Inferior parietal cortex (tissue), 1 donor: Measurements from ENCODE around the gene PTGDR2.
"Not testable (repeated sequence)": the region's sequence is repeated elsewhere in the genome, so short reads cannot be mapped to it uniquely, and the experiment has no call there.

ENCODE experiments used
- DNase-seq: peaks from one replicate; pipeline ENCODE4 v3.0.0-alpha.2; 2016; ENCODE audit errors: extremely low spot score

PTGDR2 gene

GRCh38 chr11:60841797-60842667 is 13.7 kb downstream of the PTGDR2 start, which contains the start of gene CCDC86:
Gene CCDC86 (plus strand): TSS chr11:60842113. CDS start chr11:60842125, 12 bp downstream.
- DNase-seq = peak; percentile 93

- DNase-seq = no peak
Measured at GRCh38 chr11:60840470-60841430, 15.0 kb downstream of the PTGDR2 start.

DNA sequence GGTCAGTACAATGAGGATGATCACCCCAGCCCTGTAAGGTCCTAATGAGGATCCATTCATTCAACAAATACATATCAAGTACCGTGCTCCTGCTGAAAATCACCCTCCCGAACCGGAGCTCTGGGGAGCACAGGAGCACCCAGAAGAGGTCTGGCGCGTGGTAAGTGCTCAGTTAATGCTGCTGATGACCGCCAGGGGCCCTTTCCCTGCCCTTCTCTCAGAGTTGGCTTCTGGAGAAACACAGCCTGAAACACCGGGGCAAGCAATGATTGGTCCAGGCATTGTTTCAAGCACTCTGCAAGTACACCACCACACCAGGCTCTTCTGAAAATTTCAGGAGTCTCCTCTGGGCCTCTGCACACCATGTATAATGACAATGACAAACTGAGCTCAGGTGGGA is 17.6 kb downstream of the PTGDR2 start:
- no peak for DNase-seq

DNA sequence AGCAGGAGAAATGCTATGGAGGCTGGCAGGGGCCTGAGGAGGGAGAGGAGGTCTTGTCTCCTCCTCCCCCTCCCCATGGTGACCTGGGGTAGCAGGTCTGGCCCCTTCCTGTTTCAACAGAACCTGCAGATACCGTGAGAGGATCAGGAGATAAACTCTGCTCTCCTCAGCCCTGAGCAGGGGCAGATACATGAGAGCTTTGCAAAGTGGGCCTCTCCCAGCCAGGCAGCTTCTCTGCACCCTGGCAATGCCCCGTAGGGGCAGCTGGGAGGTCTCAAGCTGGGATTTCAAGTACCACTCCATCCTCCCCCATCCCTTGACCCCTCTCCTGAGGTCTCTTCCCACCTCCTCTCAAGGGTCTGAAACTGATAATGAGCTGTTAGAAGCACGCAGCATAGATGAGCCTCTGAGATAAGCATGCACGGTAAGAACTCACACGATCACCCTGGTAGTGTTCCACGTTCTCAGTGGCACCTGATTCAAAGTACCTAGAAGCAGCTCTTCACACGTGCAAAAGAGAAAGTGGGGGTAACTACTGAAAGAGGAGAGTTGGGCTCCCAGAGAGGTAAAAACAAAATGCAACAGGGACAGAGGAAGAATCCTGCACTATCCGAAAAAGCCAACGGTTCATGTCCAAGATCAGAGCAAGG is 18.8 kb downstream of the PTGDR2 start:
- DNase-seq = no peak

DNA sequence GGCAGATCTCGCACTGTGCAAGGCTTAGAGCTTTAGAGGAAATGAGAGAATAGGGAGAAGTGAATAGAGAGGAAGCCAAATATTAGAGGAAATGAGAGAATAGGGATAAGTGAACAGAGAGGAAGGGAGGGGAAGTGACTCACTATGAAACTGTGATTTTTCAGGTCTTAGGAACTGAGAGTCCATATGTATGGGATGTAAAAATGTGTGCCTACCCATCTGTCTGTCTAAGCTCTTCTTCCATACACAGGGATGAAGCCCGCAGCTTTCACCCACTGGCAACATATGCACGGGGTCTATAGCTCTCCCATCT is 20.3 kb downstream of the PTGDR2 start:
- no peak for DNase-seq

GRCh38 chr11:60834742-60835533 is 20.8 kb downstream of the PTGDR2 start:
- DNase-seq = no peak

DNA sequence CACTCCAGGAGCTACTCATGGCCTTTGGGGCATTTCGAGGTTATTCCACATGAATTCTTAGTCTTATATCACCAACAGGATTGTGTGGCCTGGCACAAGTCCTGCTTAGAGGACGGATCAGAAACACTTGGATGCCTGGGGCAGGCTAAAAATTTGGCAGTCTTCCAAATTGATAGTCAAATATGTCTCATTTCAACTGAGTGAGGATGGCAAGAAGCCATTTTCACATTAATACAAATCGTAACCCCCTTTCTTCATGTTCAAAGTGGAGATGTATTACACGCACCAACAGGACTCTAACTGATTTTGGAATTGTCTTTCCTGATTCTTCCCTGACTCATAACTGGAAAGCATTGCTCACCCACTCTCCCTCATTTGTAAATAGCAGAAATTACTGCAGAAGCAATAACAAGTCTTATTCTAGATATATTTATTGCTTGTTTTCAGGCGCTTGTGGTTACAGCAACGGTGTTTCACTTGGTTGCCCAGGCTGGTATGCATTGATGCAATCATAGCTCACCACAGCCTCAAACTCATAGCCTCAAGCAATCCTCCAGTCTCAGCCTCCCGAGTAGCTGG is 24.2 kb downstream of the PTGDR2 start:
- DNase-seq = no peak

DNA sequence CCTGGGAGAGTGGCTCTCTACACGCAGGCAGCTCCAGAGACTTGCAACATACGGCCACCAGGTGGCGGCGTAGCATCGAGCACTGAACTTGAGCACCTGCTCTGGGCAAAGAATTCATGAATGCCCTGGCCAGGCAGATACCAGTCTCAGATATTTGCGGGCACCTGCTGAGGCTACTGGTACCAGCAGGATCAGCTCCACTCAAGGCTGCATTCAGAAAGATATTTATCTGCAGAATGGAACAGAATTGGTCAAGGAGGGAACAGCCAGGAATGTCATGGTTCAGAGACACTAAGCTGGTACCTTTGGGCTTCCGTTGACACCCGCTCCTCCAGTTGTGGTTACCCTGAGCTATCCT is 24.6 kb downstream of the PTGDR2 start:
- DNase-seq = peak; percentile 93

- no peak for DNase-seq
Measured at GRCh38 chr11:60830478-60831142, 25.1 kb downstream of the PTGDR2 start.

DNA sequence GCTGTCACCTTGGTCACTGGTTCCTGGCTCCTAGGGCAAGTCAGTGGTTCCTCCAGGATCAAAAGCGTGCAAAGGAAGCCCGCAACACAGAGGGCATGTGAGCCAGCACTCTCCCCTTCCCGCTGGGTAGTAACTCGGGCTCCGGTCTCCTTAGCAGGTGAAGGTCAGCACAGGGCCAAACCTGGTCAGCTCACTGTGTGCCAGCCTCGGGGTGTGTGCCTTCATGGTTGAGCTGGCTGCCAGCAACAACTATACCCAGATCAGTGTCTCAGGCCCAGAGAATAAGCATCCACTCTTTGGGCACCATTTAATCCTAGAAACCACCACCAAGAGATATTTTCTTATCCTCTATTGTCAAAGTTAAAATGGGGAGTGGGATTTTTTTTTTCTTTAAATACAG is 30.0 kb downstream of the PTGDR2 start:
- DNase-seq = no peak

GRCh38 chr11:60825118-60825517 is 30.6 kb downstream of the PTGDR2 start:
- no peak for DNase-seq

DNA sequence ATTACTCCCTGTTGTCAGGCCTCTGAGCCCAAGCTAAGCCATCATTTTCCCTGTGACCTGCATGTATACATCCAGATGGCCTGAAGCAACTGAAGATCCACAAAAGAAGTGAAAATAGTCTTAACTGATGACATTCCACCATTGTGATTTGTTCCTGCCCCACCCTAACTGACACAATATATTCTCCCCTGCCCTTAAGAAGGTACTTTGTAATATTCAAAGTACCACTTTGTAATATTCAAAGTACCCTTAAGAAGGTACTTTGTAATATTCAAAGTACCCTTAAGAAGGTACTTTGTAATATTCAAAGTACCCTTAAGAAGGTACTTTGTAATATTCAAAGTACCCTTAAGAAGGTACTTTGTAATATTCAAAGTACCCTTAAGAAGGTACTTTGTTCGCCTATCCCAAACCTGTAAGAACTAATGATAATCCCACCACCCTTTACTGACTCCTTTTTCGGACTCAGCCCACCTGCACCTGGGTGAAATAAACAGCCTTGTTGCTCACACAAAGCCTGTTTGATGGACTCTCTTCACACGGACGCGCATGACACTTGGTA is 31.9 kb downstream of the PTGDR2 start:
- not testable (repeated sequence) for DNase-seq

GRCh38 chr11:60821827-60822599 is 33.7 kb downstream of the PTGDR2 start:
- no peak for DNase-seq

DNA sequence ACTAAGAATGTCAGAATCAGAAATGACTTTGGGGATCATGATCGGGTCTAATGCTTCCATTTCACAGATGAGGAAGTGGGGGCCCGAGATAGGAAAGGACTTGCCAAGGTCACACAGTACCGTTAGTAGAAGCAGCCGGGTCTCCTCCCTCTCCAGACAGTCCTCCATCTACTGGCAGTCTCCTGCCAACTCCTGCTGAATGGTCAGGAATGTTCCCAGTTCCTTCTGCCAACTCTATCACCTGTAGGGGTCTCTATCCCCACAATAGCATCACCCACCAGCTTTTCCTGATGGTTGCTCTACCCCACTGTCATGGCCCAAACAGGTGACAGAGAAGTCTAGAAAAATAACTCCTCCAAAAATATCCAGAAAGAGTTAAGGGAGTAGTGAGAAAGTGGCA is 37.7 kb downstream of the PTGDR2 start:
- no peak for DNase-seq

GRCh38 chr11:60816590-60817157 is 39.1 kb downstream of the PTGDR2 start:
- DNase-seq = no peak

GRCh38 chr11:60814112-60814511 is 41.6 kb downstream of the PTGDR2 start:
- DNase-seq = no peak

GRCh38 chr11:60813324-60813723 is 42.4 kb downstream of the PTGDR2 start:
- DNase-seq = no peak

DNA sequence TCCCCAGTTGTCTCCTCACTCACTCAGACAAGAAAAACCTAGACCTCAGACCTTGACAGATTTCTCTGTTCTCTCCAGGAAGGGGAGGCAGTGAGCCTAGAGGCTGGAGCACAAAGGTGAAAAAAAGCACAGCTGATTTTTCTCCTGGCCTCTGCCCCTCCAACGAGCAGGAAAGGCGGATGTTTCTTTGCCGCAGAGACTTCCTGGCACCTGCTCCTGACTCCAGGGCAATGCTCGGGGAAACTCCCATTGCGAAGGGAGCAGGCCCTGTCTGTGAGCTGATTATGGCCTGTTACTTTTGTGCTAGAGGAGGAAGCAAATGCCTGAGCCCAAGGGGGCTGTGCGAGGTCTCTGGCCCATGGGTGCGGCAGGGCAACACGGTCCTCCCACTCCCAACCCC is 45.2 kb downstream of the PTGDR2 start:
- no peak for DNase-seq

GRCh38 chr11:60810151-60810550 is 45.6 kb downstream of the PTGDR2 start:
- no peak for DNase-seq
